Stimulated activated CD8-positive, alpha-beta memory T cell treated with anti-CD3 and anti-CD28 coated beads, Interleukin-12 subunit alpha, Interleukin-12 subunit beta, amount 100 ng/mL, for 1 hour (primary cell): ENCODE measurements around the gene TEX12.
"Not testable (repeated sequence)": the region's sequence is repeated elsewhere in the genome, so short reads cannot be mapped to it uniquely, and the experiment has no call there.

Experiments used
- DNase-seq: peaks from one replicate; pipeline ENCODE4 v3.0.0-alpha.2; 2020; ENCODE audit warnings: low read depth

The TEX12 gene

GRCh38 chr11:112167145-112167544 is at the start of gene TEX12:
Gene TEX12 (plus strand): TSS chr11:112167372. CDS start chr11:112169269, 1,897 bp downstream.
- no peak for DNase-seq

- no peak for DNase-seq
Measured at GRCh38 chr11:112118176-112118575, 49.0 kb upstream of the TEX12 start.

- no peak for DNase-seq
Measured at GRCh38 chr11:112121981-112122615, 45.1 kb upstream of the TEX12 start.

GRCh38 chr11:112123129-112123528 is 44.0 kb upstream of the TEX12 start:
- no peak for DNase-seq

GRCh38 chr11:112127056-112127455 is 40.1 kb upstream of the TEX12 start:
- no peak for DNase-seq

- no peak for DNase-seq
Measured at GRCh38 chr11:112128483-112129121, 38.6 kb upstream of the TEX12 start.

- no peak for DNase-seq
Measured at GRCh38 chr11:112129656-112130055, 37.5 kb upstream of the TEX12 start.

GRCh38 chr11:112132737-112133136 is 34.4 kb upstream of the TEX12 start:
- DNase-seq: no peak

- DNase-seq: no peak
Measured at GRCh38 chr11:112134473-112134872, 32.7 kb upstream of the TEX12 start.

GRCh38 chr11:112143597-112143996 is 23.6 kb upstream of the TEX12 start:
- no peak for DNase-seq

- DNase-seq: no peak
Measured at GRCh38 chr11:112150517-112150916, 16.7 kb upstream of the TEX12 start.

GRCh38 chr11:112156153-112156955 is 10.8 kb upstream of the TEX12 start:
- DNase-seq: no peak

- no peak for DNase-seq
Measured at GRCh38 chr11:112156956-112157766, 10.0 kb upstream of the TEX12 start.

GRCh38 chr11:112159098-112160065 is 7.8 kb upstream of the TEX12 start:
- no peak for DNase-seq

- no peak for DNase-seq
Measured at GRCh38 chr11:112160091-112160848, 6.9 kb upstream of the TEX12 start.

GRCh38 chr11:112161012-112161411 is 6.2 kb upstream of the TEX12 start:
- DNase-seq: no peak

- not testable (repeated sequence) for DNase-seq
Measured at GRCh38 chr11:112162200-112162599, 5.0 kb upstream of the TEX12 start.

GRCh38 chr11:112162761-112163546 is 4.2 kb upstream of the TEX12 start:
- DNase-seq: no peak
